ENCODE data around the gene CRIP2.

The CRIP2 gene

GRCh38 chr14:105488781-105489541 lies 14.3 kb downstream of the CRIP2 start:
- Histone ChIP-seq H3K23ac (ENCODE audit: low read length) (no peak overlapping the region), H3K79me1 (ENCODE audit: low read length) (peaks cover 10% of the 10 kb centered on the region), H3K9me3 (ENCODE audit: insufficient read depth, low read depth, low read length) (peaks cover 13% of the 10 kb centered on the region), H3K27me3 (ENCODE audit: insufficient read depth, low read length) (peaks cover 21% of the 10 kb centered on the region), H3K4ac (ENCODE audit: low read depth, low read length) (no peak overlapping the region), H2BK12ac (ENCODE audit: low read length) (no peak overlapping the region), H3K27ac (ENCODE audit: low read depth, low read length) (no peak overlapping the region), H4K8ac (ENCODE audit: low read depth, low read length) (no peak overlapping the region), H3K36me3 (ENCODE audit: control insufficient read depth in 1 of 2, insufficient read depth in 2 of 2, low read length in 2 of 2) (peaks cover 3 to 4% of the 10 kb centered on the region in 2 experiments), H4K91ac (ENCODE audit: low read depth, low read length) (peak overlapping the region; percentile 48), H3K79me2 (ENCODE audit: control insufficient read depth, insufficient read depth, low read length, poor library complexity) (peaks cover 2% of the 10 kb centered on the region), H4K12ac (ENCODE audit: low read depth, low read length) (no peak overlapping the region), H3K9ac (ENCODE audit: low read length) (no peak overlapping the region), H2AFZ (ENCODE audit: insufficient read depth, low read length, poor library complexity) (no peak overlapping the region), H3K4me3 (ENCODE audit: low read depth, low read length) (no peak overlapping the region), H3K14ac (ENCODE audit: low read length) (no peak overlapping the region), H2BK5ac (ENCODE audit: low read depth, low read length, poor library complexity) (no peak overlapping the region), H2AK5ac (ENCODE audit: low read length) (no peak overlapping the region), H3K4me1 (ENCODE audit: control insufficient read depth in 1 of 2, insufficient read depth in 2 of 2, low read length in 2 of 2) (peaks cover 20 to 37% of the 10 kb centered on the region in 2 experiments), H2BK120ac (ENCODE audit: insufficient read depth, low read length, poor library complexity) (no peak overlapping the region), H3K18ac (ENCODE audit: low read length) (no peak overlapping the region), H3K4me2 (ENCODE audit: low read length) (peak overlapping the region; percentile 96)
- DNase-seq, result no peak
- WGBS (ENCODE audit: extremely low coverage, insufficient coverage, insufficient read length), result no CpG with 5 or more reads among the region's 20 CpGs

GRCh38 chr14:105489542-105490266 lies 15.1 kb downstream of the CRIP2 start:
- Histone ChIP-seq H3K27me3 (ENCODE audit: insufficient read depth, low read length) (peaks cover 21% of the 10 kb centered on the region), H3K14ac (ENCODE audit: low read length) (peak overlapping the region; percentile 78), H3K4me1 (ENCODE audit: control insufficient read depth in 1 of 2, insufficient read depth in 2 of 2, low read length in 2 of 2) (peaks cover 17 to 33% of the 10 kb centered on the region in 2 experiments), H2BK120ac (ENCODE audit: insufficient read depth, low read length, poor library complexity) (peak overlapping the region; percentile 57), H2AK5ac (ENCODE audit: low read length) (no peak overlapping the region), H3K23ac (ENCODE audit: low read length) (no peak overlapping the region), H2AFZ (ENCODE audit: insufficient read depth, low read length, poor library complexity) (peak overlapping the region; percentile 50), H3K79me2 (ENCODE audit: control insufficient read depth, insufficient read depth, low read length, poor library complexity) (peaks cover 2% of the 10 kb centered on the region), H3K4me3 (ENCODE audit: low read depth, low read length) (peak overlapping the region; percentile 64), H2BK12ac (ENCODE audit: low read length) (no peak overlapping the region), H3K9ac (ENCODE audit: low read length) (peak overlapping the region; percentile 5), H3K9me3 (ENCODE audit: insufficient read depth, low read depth, low read length) (peaks cover 13% of the 10 kb centered on the region), H4K8ac (ENCODE audit: low read depth, low read length) (peak overlapping the region; percentile 74), H4K12ac (ENCODE audit: low read depth, low read length) (peak overlapping the region; percentile 63), H3K4ac (ENCODE audit: low read depth, low read length) (no peak overlapping the region), H2BK5ac (ENCODE audit: low read depth, low read length, poor library complexity) (peak overlapping the region; percentile 50), H4K91ac (ENCODE audit: low read depth, low read length) (peak overlapping the region; percentile 79), H3K18ac (ENCODE audit: low read length) (peak overlapping the region; percentile 45), H3K36me3 (ENCODE audit: control insufficient read depth in 1 of 2, insufficient read depth in 2 of 2, low read length in 2 of 2) (peaks cover 3 to 4% of the 10 kb centered on the region in 2 experiments), H3K4me2 (ENCODE audit: low read length) (peak overlapping the region; percentile 96), H3K79me1 (ENCODE audit: low read length) (peaks cover 10% of the 10 kb centered on the region), H3K27ac (ENCODE audit: low read depth, low read length) (peak overlapping the region; percentile 92)
- no CpG with 5 or more reads among the region's 44 CpGs for WGBS (ENCODE audit: extremely low coverage, insufficient coverage, insufficient read length)
- DNase-seq, result peak; percentile 93

GRCh38 chr14:105490267-105490571 lies 15.6 kb downstream of the CRIP2 start:
- Histone ChIP-seq H3K4me3 (ENCODE audit: low read depth, low read length) (peak overlapping the region; percentile 64), H3K23ac (ENCODE audit: low read length) (no peak overlapping the region), H4K12ac (ENCODE audit: low read depth, low read length) (peak overlapping the region; percentile 63), H3K4ac (ENCODE audit: low read depth, low read length) (peak overlapping the region; percentile 41), H3K4me2 (ENCODE audit: low read length) (peak overlapping the region; percentile 96), H3K79me1 (ENCODE audit: low read length) (peaks cover 10% of the 10 kb centered on the region), H4K8ac (ENCODE audit: low read depth, low read length) (peak overlapping the region; percentile 74), H3K27ac (ENCODE audit: low read depth, low read length) (peak overlapping the region; percentile 92), H2BK5ac (ENCODE audit: low read depth, low read length, poor library complexity) (peak overlapping the region; percentile 38), H2AK5ac (ENCODE audit: low read length) (no peak overlapping the region), H3K14ac (ENCODE audit: low read length) (peak overlapping the region; percentile 78), H3K9me3 (ENCODE audit: insufficient read depth, low read depth, low read length) (peaks cover 15% of the 10 kb centered on the region), H3K27me3 (ENCODE audit: insufficient read depth, low read length) (peaks cover 21% of the 10 kb centered on the region), H2BK120ac (ENCODE audit: insufficient read depth, low read length, poor library complexity) (peak overlapping the region; percentile 57), H3K79me2 (ENCODE audit: control insufficient read depth, insufficient read depth, low read length, poor library complexity) (peaks cover 2% of the 10 kb centered on the region), H2BK12ac (ENCODE audit: low read length) (no peak overlapping the region), H3K9ac (ENCODE audit: low read length) (peak overlapping the region; percentile 72), H3K36me3 (ENCODE audit: control insufficient read depth in 1 of 2, insufficient read depth in 2 of 2, low read length in 2 of 2) (peaks cover 3 to 4% of the 10 kb centered on the region in 2 experiments), H4K91ac (ENCODE audit: low read depth, low read length) (peak overlapping the region; percentile 79), H3K4me1 (ENCODE audit: control insufficient read depth in 1 of 2, insufficient read depth in 2 of 2, low read length in 2 of 2) (peaks cover 17 to 33% of the 10 kb centered on the region in 2 experiments), H3K18ac (ENCODE audit: low read length) (peak overlapping the region; percentile 45), H2AFZ (ENCODE audit: insufficient read depth, low read length, poor library complexity) (peak overlapping the region; percentile 50)
- no peak for DNase-seq
- WGBS (ENCODE audit: extremely low coverage, insufficient coverage, insufficient read length), result no CpG with 5 or more reads among the region's 33 CpGs

- H3K9me3 ChIP-seq (ENCODE audit: insufficient read depth, low read depth, low read length), result peaks cover 15% of the 10 kb centered on the region
- peak within 1 kb of the TSS; percentile 45 for H3K18ac ChIP-seq (ENCODE audit: low read length)
- H2BK120ac ChIP-seq (ENCODE audit: insufficient read depth, low read length, poor library complexity), result peak within 1 kb of the TSS; percentile 57
- H3K36me3 ChIP-seq (ENCODE audit: control insufficient read depth in 1 of 2, insufficient read depth in 2 of 2, low read length in 2 of 2), result peaks cover 3 to 4% of the 10 kb centered on the region in 2 experiments
- H4K91ac ChIP-seq (ENCODE audit: low read depth, low read length), result peak within 1 kb of the TSS; percentile 79
- peak within 1 kb of the TSS; percentile 78 for H3K14ac ChIP-seq (ENCODE audit: low read length)
- peak within 1 kb of the TSS; percentile 63 for H4K12ac ChIP-seq (ENCODE audit: low read depth, low read length)
- no peak within 1 kb of the TSS for H3K23ac ChIP-seq (ENCODE audit: low read length)
- peaks cover 17 to 29% of the 10 kb centered on the region in 2 experiments for H3K4me1 ChIP-seq (ENCODE audit: control insufficient read depth in 1 of 2, insufficient read depth in 2 of 2, low read length in 2 of 2)
- peak within 1 kb of the TSS; percentile 76 for H3K4me3 ChIP-seq (ENCODE audit: low read depth, low read length)
- H4K8ac ChIP-seq (ENCODE audit: low read depth, low read length), result peak within 1 kb of the TSS; percentile 74
- H3K4me2 ChIP-seq (ENCODE audit: low read length), result peak within 1 kb of the TSS; percentile 96
- H2AK5ac ChIP-seq (ENCODE audit: low read length), result no peak within 1 kb of the TSS
- peaks cover 2% of the 10 kb centered on the region for H3K79me2 ChIP-seq (ENCODE audit: control insufficient read depth, insufficient read depth, low read length, poor library complexity)
- H3K27ac ChIP-seq (ENCODE audit: low read depth, low read length), result peak within 1 kb of the TSS; percentile 92
- H3K79me1 ChIP-seq (ENCODE audit: low read length), result peaks cover 10% of the 10 kb centered on the region
- peak within 1 kb of the TSS; percentile 72 for H3K9ac ChIP-seq (ENCODE audit: low read length)
- peak within 1 kb of the TSS; percentile 41 for H3K4ac ChIP-seq (ENCODE audit: low read depth, low read length)
- H3K27me3 ChIP-seq (ENCODE audit: insufficient read depth, low read length), result peaks cover 21% of the 10 kb centered on the region
- DNase-seq, result peak; percentile 100
- peak within 1 kb of the TSS; percentile 49 for H2BK5ac ChIP-seq (ENCODE audit: low read depth, low read length, poor library complexity)
- no peak within 1 kb of the TSS for H2BK12ac ChIP-seq (ENCODE audit: low read length)
- WGBS (ENCODE audit: extremely low coverage, insufficient coverage, insufficient read length), result no CpG with 5 or more reads among the region's 94 CpGs
- H2AFZ ChIP-seq (ENCODE audit: insufficient read depth, low read length, poor library complexity), result peak within 1 kb of the TSS; percentile 58
Measured at GRCh38 chr14:105490572-105491365, 16.1 kb downstream of the CRIP2 start, which contains the start of gene TEDC1. TSS of gene TEDC1 (plus strand) at chr14:105491246. CDS start at chr14:105491376, 130 bp downstream.
